Naive thymus-derived CD8-positive, alpha-beta T cell (primary cell): Measurements from ENCODE around the gene LRRC61. TPM values are rescaled to one million over a fixed set of nuclear protein-coding genes. Genes with fewer than 3 reads are reported as not detected.
"Not testable (repeated sequence)": the region's sequence is repeated elsewhere in the genome, so short reads cannot be mapped to it uniquely, and the experiment has no call there.

Experiments
- ATAC-seq, 2 donors: fragments of 150-1000 bp; cut with Tn5 transposase in 1 of 2; sonication (Bioruptor Pico), chemical (Tn5 transposase) in 1 of 2; 1 replicate in 1 of 2; 2 replicates in 1 of 2; pipeline ENCODE4 v1.10.0; 2021; ENCODE audit warnings: mild to moderate bottlenecking in 2 of 2, moderate library complexity in 2 of 2
- POLR2A ChIA-PET: fragments of 350-600 bp; sonication (Branson Sonifier 250); formaldehyde crosslinking; loops from one replicate; lab custom pipeline; 2021; ENCODE audit warnings: antibody characterized with exemption; lab: Charles Lee
- DNase-seq, 10 donors: peaks; one replicate each; pipeline versions ENCODE4 v3.0.0 to v3.0.0-alpha.2; 2020 to 2022
- H3K27ac Mint-ChIP-seq, 10 donors: one replicate each; pipeline ENCODE4 v1.8.0; 2020 to 2022; ENCODE audit warnings: mild to moderate bottlenecking in 10 of 10, mixed read lengths in 10 of 10, moderate library complexity in 4 of 10, inconsistent platforms in 1 of 10
- H3K27me3 Mint-ChIP-seq, 5 donors: one replicate each; pipeline ENCODE4 v1.8.0; 2021 to 2022; ENCODE audit warnings: mixed read lengths in 5 of 5
- H3K36me3 Mint-ChIP-seq, 3 donors: one replicate each; pipeline ENCODE4 v1.8.0; 2020 to 2022; ENCODE audit warnings: mixed read lengths in 3 of 3, mild to moderate bottlenecking in 2 of 3, inconsistent platforms in 1 of 3
- H3K4me1 Mint-ChIP-seq, 4 donors: one replicate each; pipeline ENCODE4 v1.8.0; 2021 to 2022; ENCODE audit warnings: mixed read lengths in 4 of 4
- H3K4me3 Mint-ChIP-seq, 10 donors: one replicate each; pipeline ENCODE4 v1.8.0; 2020 to 2022; ENCODE audit warnings: mild to moderate bottlenecking in 10 of 10, mixed read lengths in 10 of 10, moderate library complexity in 6 of 10, inconsistent platforms in 1 of 10
- H3K9me3 Mint-ChIP-seq, 9 donors: one replicate each; pipeline ENCODE4 v1.8.0; 2020 to 2022; ENCODE audit warnings: mixed read lengths in 9 of 9, mild to moderate bottlenecking in 3 of 9, inconsistent platforms in 1 of 9, moderate library complexity in 1 of 9
- polyA plus RNA-seq, 3 donors: library from polyadenylated mRNA; unstranded; fragments of 300-500 nt; fragmentation: Illumina TruSeq; gene quantifications; one replicate each; pipeline ENCODE4 v1.2.3, GENCODE V29; 2021
- total RNA-seq, 8 experiments: library from RNA in 2 of 8; stranded (reverse) in 2 of 8; gene quantifications; one replicate each; pipeline ENCODE4 v1.2.3 and lab custom pipeline; 2021 to 2026

Gene LRRC61
- total and polyA plus RNA-seq, 5 experiments from 2014 or later = 13.8 to 34.3 (median 17.8) TPM

- ATAC-seq, H3K27ac Mint-ChIP-seq, H3K4me3 Mint-ChIP-seq, H3K27me3 Mint-ChIP-seq, POLR2A ChIA-PET, DNase-seq, H3K9me3 Mint-ChIP-seq, H3K4me1 Mint-ChIP-seq: not testable (repeated sequence)
- H3K36me3 Mint-ChIP-seq = peaks cover 0 to 12% (median 0%) of the 10 kb centered on the region in 3 donors
Measured at GRCh38 chr7:150296802-150297201, 26.4 kb upstream of the LRRC61 start.

- H3K4me1 Mint-ChIP-seq, H3K4me3 Mint-ChIP-seq, H3K27me3 Mint-ChIP-seq, H3K9me3 Mint-ChIP-seq, H3K27ac Mint-ChIP-seq, POLR2A ChIA-PET, ATAC-seq, DNase-seq: not testable (repeated sequence)
- H3K36me3 Mint-ChIP-seq = peaks cover 0 to 12% (median 0%) of the 10 kb centered on the region in 3 donors
Measured at GRCh38 chr7:150297978-150298377, 25.2 kb upstream of the LRRC61 start.

GRCh38 chr7:150302908-150303310 lies 20.2 kb upstream of the LRRC61 start:
- H3K4me1 Mint-ChIP-seq, H3K4me3 Mint-ChIP-seq, H3K36me3 Mint-ChIP-seq, H3K27me3 Mint-ChIP-seq, ATAC-seq, H3K9me3 Mint-ChIP-seq, DNase-seq, H3K27ac Mint-ChIP-seq, POLR2A ChIA-PET: not testable (repeated sequence)

- H3K27me3 Mint-ChIP-seq, H3K27ac Mint-ChIP-seq, ATAC-seq, H3K4me3 Mint-ChIP-seq, DNase-seq, H3K9me3 Mint-ChIP-seq, H3K36me3 Mint-ChIP-seq, POLR2A ChIA-PET: not testable (repeated sequence)
- H3K4me1 Mint-ChIP-seq = peaks cover 0 to 14% (median 3%) of the 10 kb centered on the region in 4 donors
Measured at GRCh38 chr7:150304499-150305258, 18.5 kb upstream of the LRRC61 start.

GRCh38 chr7:150305259-150305902 lies 17.8 kb upstream of the LRRC61 start:
- H3K36me3 Mint-ChIP-seq, H3K27ac Mint-ChIP-seq, H3K4me3 Mint-ChIP-seq, ATAC-seq, POLR2A ChIA-PET, H3K9me3 Mint-ChIP-seq, DNase-seq, H3K27me3 Mint-ChIP-seq: not testable (repeated sequence)
- H3K4me1 Mint-ChIP-seq = peaks cover 0 to 14% (median 3%) of the 10 kb centered on the region in 4 donors

GRCh38 chr7:150305903-150306284 lies 17.3 kb upstream of the LRRC61 start:
- H3K27ac Mint-ChIP-seq, POLR2A ChIA-PET, ATAC-seq, H3K36me3 Mint-ChIP-seq, H3K27me3 Mint-ChIP-seq, H3K4me3 Mint-ChIP-seq, H3K9me3 Mint-ChIP-seq, DNase-seq: not testable (repeated sequence)
- peaks cover 0 to 14% (median 3%) of the 10 kb centered on the region in 4 donors for H3K4me1 Mint-ChIP-seq

- ATAC-seq, H3K9me3 Mint-ChIP-seq, H3K4me3 Mint-ChIP-seq, DNase-seq, POLR2A ChIA-PET, H3K36me3 Mint-ChIP-seq, H3K27ac Mint-ChIP-seq, H3K27me3 Mint-ChIP-seq: not testable (repeated sequence)
- H3K4me1 Mint-ChIP-seq = peaks cover 0 to 14% (median 3%) of the 10 kb centered on the region in 4 donors
Measured at GRCh38 chr7:150306377-150306776, 16.8 kb upstream of the LRRC61 start.

- H3K36me3 Mint-ChIP-seq = no peaks in the 10 kb centered on the region
- no peaks in the 10 kb centered on the region for H3K9me3 Mint-ChIP-seq
- no peak overlapping the region for H3K27ac Mint-ChIP-seq
- peaks cover 0 to 14% (median 3%) of the 10 kb centered on the region in 4 donors for H3K4me1 Mint-ChIP-seq
- POLR2A ChIA-PET = no interaction called here
- no peak for DNase-seq
- no peak for ATAC-seq
- no peaks in the 10 kb centered on the region for H3K27me3 Mint-ChIP-seq
- no peak overlapping the region for H3K4me3 Mint-ChIP-seq
Measured at GRCh38 chr7:150307129-150307528, 16.0 kb upstream of the LRRC61 start.

- Mint-ChIP-seq H3K27ac (peak overlapping the region in 1 of 10 donors; percentile 89), H3K36me3 (peaks cover 0 to under 1% (median 0%) of the 10 kb centered on the region in 3 donors), H3K4me1 (peaks cover 0 to 14% (median 3%) of the 10 kb centered on the region in 4 donors), H3K27me3 (no peaks in the 10 kb centered on the region), H3K9me3 (no peaks in the 10 kb centered on the region), H3K4me3 (no peak overlapping the region)
- no peak for DNase-seq
- no peak for ATAC-seq
- POLR2A ChIA-PET = no interaction called here
Measured at GRCh38 chr7:150307904-150308303, 15.3 kb upstream of the LRRC61 start.

- DNase-seq (no peak), ATAC-seq (no peak)
- peaks cover 0 to 20% (median 6%) of the 10 kb centered on the region in 4 donors for H3K4me1 Mint-ChIP-seq
- POLR2A ChIA-PET = no interaction called here
- no peaks in the 10 kb centered on the region for H3K27me3 Mint-ChIP-seq
- no peaks in the 10 kb centered on the region for H3K9me3 Mint-ChIP-seq
- peak overlapping the region in 1 of 10 donors; percentile 5 for H3K27ac Mint-ChIP-seq
- H3K4me3 Mint-ChIP-seq = no peak overlapping the region
- peaks cover 0 to 3% (median 1%) of the 10 kb centered on the region in 3 donors for H3K36me3 Mint-ChIP-seq
Measured at GRCh38 chr7:150308575-150308974, 14.6 kb upstream of the LRRC61 start.

GRCh38 chr7:150311146-150311545 lies 12.0 kb upstream of the LRRC61 start:
- no peak overlapping the region for H3K4me3 Mint-ChIP-seq
- peaks cover 0 to 6% (median 5%) of the 10 kb centered on the region in 3 donors for H3K36me3 Mint-ChIP-seq
- POLR2A ChIA-PET = no interaction called here
- H3K9me3 Mint-ChIP-seq = no peaks in the 10 kb centered on the region
- peaks cover 0 to 20% (median 8%) of the 10 kb centered on the region in 4 donors for H3K4me1 Mint-ChIP-seq
- no peak overlapping the region for H3K27ac Mint-ChIP-seq
- ATAC-seq = no peak
- DNase-seq = no peak
- H3K27me3 Mint-ChIP-seq = no peaks in the 10 kb centered on the region

- H3K27ac Mint-ChIP-seq = no peak overlapping the region
- POLR2A ChIA-PET = no interaction called here
- peaks cover 0 to 6% (median 5%) of the 10 kb centered on the region in 3 donors for H3K36me3 Mint-ChIP-seq
- DNase-seq (no peak), ATAC-seq (no peak)
- H3K27me3 Mint-ChIP-seq = no peaks in the 10 kb centered on the region
- no peak overlapping the region for H3K4me3 Mint-ChIP-seq
- peaks cover 0 to 20% (median 8%) of the 10 kb centered on the region in 4 donors for H3K4me1 Mint-ChIP-seq
- no peaks in the 10 kb centered on the region for H3K9me3 Mint-ChIP-seq
Measured at GRCh38 chr7:150311711-150312110, 11.4 kb upstream of the LRRC61 start.

- DNase-seq, H3K9me3 Mint-ChIP-seq, H3K4me3 Mint-ChIP-seq, H3K27me3 Mint-ChIP-seq, H3K36me3 Mint-ChIP-seq, ATAC-seq, H3K27ac Mint-ChIP-seq: not testable (repeated sequence)
- POLR2A ChIA-PET = interaction anchor here (1.5 kb wide), 1 partner anchor 11 kb away, joined by 4 read pairs; the partner anchor contains the start of genes ACTR3C and LRRC61
- H3K4me1 Mint-ChIP-seq = peaks cover 0 to 14% (median 8%) of the 10 kb centered on the region in 4 donors
Measured at GRCh38 chr7:150312649-150313366, 10.3 kb upstream of the LRRC61 start.
